ENCODE results near the gene RLF.
A peak's percentile ranks its signal among the peaks of the same experiment; 100 is the strongest.
"Not testable (repeated sequence)": the region's sequence is repeated elsewhere in the genome, so short reads cannot be mapped to it uniquely, and the experiment has no call there.

The RLF gene

DNA sequence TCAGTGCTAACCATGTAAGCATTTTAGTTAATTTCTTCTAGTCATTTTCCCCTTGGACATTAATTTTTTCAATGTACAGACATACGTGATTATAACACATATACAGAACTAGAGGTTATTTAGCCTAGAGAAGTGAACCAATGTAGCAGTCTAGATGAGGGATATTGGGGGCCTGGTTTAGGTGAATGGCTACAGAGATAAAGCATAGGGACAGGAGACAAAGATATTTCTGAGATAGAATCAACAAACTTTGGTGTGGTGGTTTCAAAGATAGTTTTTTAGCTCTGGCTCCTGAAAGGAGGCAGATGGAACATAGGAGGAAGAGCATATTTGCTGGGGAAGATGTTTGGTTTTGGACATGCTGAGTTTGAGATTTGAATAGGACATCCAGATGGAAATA is 23.0 kb downstream of the RLF start:
- peaks cover 18% of the 10 kb centered on the region for H3K36me3 Mint-ChIP-seq (ENCODE audit: low read depth)
- no peaks in the 10 kb centered on the region for H3K27me3 Mint-ChIP-seq (ENCODE audit: low read depth)
- H3K4me3 Mint-ChIP-seq: no peak overlapping the region
- H3K4me1 Mint-ChIP-seq (ENCODE audit: low read depth): peaks cover 44% of the 10 kb centered on the region
- no peaks in the 10 kb centered on the region for H3K9me3 Mint-ChIP-seq
- no peak overlapping the region for H3K27ac Mint-ChIP-seq

GRCh38 chr1:40185951-40186864 is 25.0 kb downstream of the RLF start:
- H3K4me1 Mint-ChIP-seq (ENCODE audit: low read depth): peaks cover 47% of the 10 kb centered on the region
- H3K4me3 Mint-ChIP-seq: peak overlapping the region; percentile 32
- H3K36me3 Mint-ChIP-seq (ENCODE audit: low read depth): peaks cover 23% of the 10 kb centered on the region
- no peaks in the 10 kb centered on the region for H3K9me3 Mint-ChIP-seq
- no peaks in the 10 kb centered on the region for H3K27me3 Mint-ChIP-seq (ENCODE audit: low read depth)
- peak overlapping the region; percentile 75 for H3K27ac Mint-ChIP-seq

GRCh38 chr1:40187399-40187798 is 26.2 kb downstream of the RLF start:
- Mint-ChIP-seq H3K9me3 (no peaks in the 10 kb centered on the region), H3K27ac (no peak overlapping the region), H3K4me1 (ENCODE audit: low read depth) (peaks cover 46% of the 10 kb centered on the region), H3K36me3 (ENCODE audit: low read depth) (peaks cover 24% of the 10 kb centered on the region), H3K27me3 (ENCODE audit: low read depth) (no peaks in the 10 kb centered on the region), H3K4me3 (no peak overlapping the region)

- H3K9me3 Mint-ChIP-seq; H3K4me3 Mint-ChIP-seq; H3K4me1 Mint-ChIP-seq (ENCODE audit: low read depth); H3K27ac Mint-ChIP-seq; H3K27me3 Mint-ChIP-seq (ENCODE audit: low read depth): not testable (repeated sequence)
- peaks cover 30% of the 10 kb centered on the region for H3K36me3 Mint-ChIP-seq (ENCODE audit: low read depth)
Observed at GRCh38 chr1:40194639-40195038, 33.5 kb downstream of the RLF start.

DNA sequence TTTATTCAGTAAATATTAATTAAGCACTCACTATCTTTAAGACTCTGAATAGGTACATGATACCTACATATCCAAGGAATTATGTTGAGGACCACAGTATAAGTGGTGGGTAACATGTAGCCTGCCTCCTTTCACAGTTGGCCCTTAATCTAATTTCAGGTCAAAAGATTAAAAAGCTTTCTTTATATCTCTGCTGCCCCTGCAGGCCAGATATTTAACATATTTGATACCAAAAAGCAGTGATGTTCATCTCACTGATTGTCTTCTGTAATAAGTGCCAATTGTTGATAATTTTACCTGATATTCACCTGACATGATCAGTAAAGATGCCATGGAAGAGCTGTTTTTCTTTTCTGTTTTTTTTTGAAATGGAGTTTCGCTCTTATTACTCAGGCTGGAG is 36.5 kb downstream of the RLF start:
- no peaks in the 10 kb centered on the region for H3K27me3 Mint-ChIP-seq (ENCODE audit: low read depth)
- no peak overlapping the region for H3K4me3 Mint-ChIP-seq
- H3K36me3 Mint-ChIP-seq (ENCODE audit: low read depth): peaks cover 26% of the 10 kb centered on the region
- no peaks in the 10 kb centered on the region for H3K9me3 Mint-ChIP-seq
- peaks cover 4% of the 10 kb centered on the region for H3K4me1 Mint-ChIP-seq (ENCODE audit: low read depth)
- H3K27ac Mint-ChIP-seq: no peak overlapping the region

DNA sequence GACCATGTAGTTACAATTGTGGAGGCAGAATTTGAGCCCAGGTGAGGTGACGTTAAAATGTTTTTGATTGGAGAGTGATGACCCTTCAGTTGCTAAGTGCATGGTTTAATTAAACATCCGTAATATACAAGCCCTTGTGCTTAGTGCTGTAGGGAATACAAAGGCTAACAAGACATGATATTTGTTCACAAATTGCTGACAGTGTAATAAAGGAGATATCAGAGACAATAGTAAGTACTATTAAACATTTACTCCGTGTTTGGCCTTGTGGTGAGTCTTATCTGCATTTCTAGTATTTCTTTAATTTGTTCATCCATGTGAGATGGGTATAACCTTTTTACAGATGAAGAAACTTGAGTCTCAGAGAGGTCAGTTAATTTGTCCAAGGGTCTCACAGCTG is 37.9 kb downstream of the RLF start:
- Mint-ChIP-seq H3K9me3 (no peaks in the 10 kb centered on the region), H3K4me1 (ENCODE audit: low read depth) (peaks cover 4% of the 10 kb centered on the region), H3K27ac (no peak overlapping the region), H3K36me3 (ENCODE audit: low read depth) (peaks cover 29% of the 10 kb centered on the region), H3K27me3 (ENCODE audit: low read depth) (no peaks in the 10 kb centered on the region), H3K4me3 (no peak overlapping the region)

- no peaks in the 10 kb centered on the region for H3K9me3 Mint-ChIP-seq
- H3K27ac Mint-ChIP-seq: no peak overlapping the region
- peaks cover 16% of the 10 kb centered on the region for H3K4me1 Mint-ChIP-seq (ENCODE audit: low read depth)
- H3K36me3 Mint-ChIP-seq (ENCODE audit: low read depth): peaks cover 23% of the 10 kb centered on the region
- H3K4me3 Mint-ChIP-seq: no peak overlapping the region
- no peaks in the 10 kb centered on the region for H3K27me3 Mint-ChIP-seq (ENCODE audit: low read depth)
Observed at GRCh38 chr1:40204856-40205255, 43.7 kb downstream of the RLF start.

DNA sequence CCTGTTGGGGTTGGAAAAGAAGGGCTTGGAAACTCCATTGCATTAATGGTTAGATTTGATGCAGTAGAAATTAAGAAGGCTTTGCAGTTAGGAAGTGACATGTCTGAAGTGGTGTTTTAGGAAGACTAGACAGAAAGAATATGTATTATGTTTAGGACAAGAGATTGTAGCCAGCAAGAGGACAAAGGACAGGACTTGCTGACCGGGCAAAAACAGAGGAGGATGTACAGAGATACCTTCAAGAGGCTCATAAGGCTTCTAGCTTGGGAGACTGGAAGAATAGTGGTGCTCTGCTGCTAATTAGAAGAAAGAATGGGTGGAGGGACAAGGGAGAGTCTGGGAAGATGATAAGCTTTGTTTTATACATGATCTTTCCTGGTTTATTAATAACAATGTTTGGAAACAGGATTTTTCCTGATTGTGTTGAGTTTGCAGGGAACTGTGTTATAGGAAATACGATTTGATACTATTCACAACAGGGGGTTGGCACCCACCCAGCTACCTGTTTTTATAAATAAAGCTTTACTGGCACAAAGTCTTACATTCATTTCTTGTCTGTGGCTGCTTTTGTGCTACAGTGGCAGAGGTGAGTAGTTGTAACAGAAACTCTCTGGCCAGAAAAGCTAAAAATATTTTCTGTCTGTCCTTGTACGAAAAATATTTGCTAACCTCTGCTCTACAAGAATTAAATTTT is 49.5 kb downstream of the RLF start:
- H3K27ac Mint-ChIP-seq: no peak overlapping the region

GRCh38 chr1:40218333-40218732 is 57.1 kb downstream of the RLF start:
- H3K4me3 Mint-ChIP-seq: no peak overlapping the region
- H3K9me3 Mint-ChIP-seq: no peaks in the 10 kb centered on the region
- no peaks in the 10 kb centered on the region for H3K27me3 Mint-ChIP-seq (ENCODE audit: low read depth)
- H3K4me1 Mint-ChIP-seq (ENCODE audit: low read depth): peaks cover 10% of the 10 kb centered on the region
- peaks cover 31% of the 10 kb centered on the region for H3K36me3 Mint-ChIP-seq (ENCODE audit: low read depth)
- H3K27ac Mint-ChIP-seq: no peak overlapping the region

More for the DNA sequence above, 49.5 kb downstream of the RLF start:
- H3K4me1 Mint-ChIP-seq (ENCODE audit: low read depth): peaks cover 17% of the 10 kb centered on the region
- no peak overlapping the region for H3K4me3 Mint-ChIP-seq
- peaks cover 32% of the 10 kb centered on the region for H3K36me3 Mint-ChIP-seq (ENCODE audit: low read depth)
- H3K9me3 Mint-ChIP-seq: no peaks in the 10 kb centered on the region
- H3K27me3 Mint-ChIP-seq (ENCODE audit: low read depth): no peaks in the 10 kb centered on the region

GRCh38 chr1:40221471-40221905 is 60.3 kb downstream of the RLF start:
- peaks cover 26% of the 10 kb centered on the region for H3K36me3 Mint-ChIP-seq (ENCODE audit: low read depth)
- not testable (repeated sequence) for H3K4me3 Mint-ChIP-seq
- peaks cover 17% of the 10 kb centered on the region for H3K4me1 Mint-ChIP-seq (ENCODE audit: low read depth)

DNA sequence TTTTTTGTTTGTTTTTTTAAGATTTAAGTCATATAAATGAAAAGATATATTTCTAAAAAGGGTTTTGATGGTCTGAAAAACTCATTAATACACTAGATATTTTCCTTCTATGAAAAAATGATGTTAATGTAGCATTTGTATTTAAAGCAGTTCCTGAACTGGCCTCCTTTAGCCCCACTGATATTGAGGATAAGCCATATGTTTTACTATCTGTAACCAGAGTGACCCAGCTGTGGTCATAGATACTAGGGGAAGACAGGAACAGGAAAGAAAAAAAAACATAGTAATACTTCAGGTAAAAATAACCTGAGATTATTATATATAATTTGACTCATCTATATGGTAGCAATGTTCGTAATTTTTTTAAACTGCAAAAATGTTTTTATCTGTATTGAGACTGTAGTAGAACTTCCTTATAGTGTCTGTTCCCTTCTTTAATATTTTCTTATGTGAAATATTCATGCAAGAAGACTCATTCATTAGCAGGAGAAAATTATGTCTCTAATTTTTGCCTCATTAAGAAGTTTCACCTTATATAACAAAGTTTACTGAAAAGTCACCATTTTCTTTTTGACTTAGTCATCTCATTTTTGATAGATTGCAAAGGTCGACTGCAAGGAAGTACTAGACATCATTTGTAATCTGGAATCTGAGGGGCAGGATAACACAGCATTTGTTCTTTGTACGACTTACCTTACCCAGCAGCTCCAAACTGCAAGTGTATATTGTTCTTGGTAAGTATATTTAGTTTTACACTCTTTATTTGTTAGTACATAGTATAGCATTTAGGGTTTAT is 61.0 kb downstream of the RLF start:
- Mint-ChIP-seq H3K4me3 (no peak overlapping the region), H3K4me1 (ENCODE audit: low read depth) (peaks cover 17% of the 10 kb centered on the region), H3K36me3 (ENCODE audit: low read depth) (peaks cover 23% of the 10 kb centered on the region), H3K27me3 (ENCODE audit: low read depth) (no peaks in the 10 kb centered on the region), H3K9me3 (no peaks in the 10 kb centered on the region), H3K27ac (no peak overlapping the region)

More at GRCh38 chr1:40221471-40221905, 60.3 kb downstream of the RLF start:
- not testable (repeated sequence) for H3K9me3 Mint-ChIP-seq; H3K27me3 Mint-ChIP-seq (ENCODE audit: low read depth); H3K27ac Mint-ChIP-seq

DNA sequence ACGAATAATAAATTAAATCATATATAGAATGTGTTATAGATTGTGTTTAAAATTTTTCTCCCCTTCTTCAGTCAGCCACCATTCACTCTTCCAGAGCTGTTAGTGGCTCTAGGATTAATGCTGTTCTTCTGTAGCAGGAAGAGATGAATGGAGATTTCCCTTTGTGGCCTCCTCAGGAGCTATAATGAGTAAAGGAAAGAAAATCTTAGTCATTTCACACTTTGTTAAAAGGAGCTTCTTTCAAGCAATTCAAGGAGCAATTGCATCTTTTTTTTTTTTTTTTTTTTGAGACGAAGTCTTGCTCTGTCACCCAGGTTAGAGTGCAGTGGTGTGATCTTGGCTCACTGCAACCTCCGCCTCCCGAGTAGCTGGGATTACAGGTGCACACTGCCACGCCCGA is 62.9 kb downstream of the RLF start:
- no peaks in the 10 kb centered on the region for H3K27me3 Mint-ChIP-seq (ENCODE audit: low read depth)
- peaks cover 17% of the 10 kb centered on the region for H3K4me1 Mint-ChIP-seq (ENCODE audit: low read depth)
- H3K9me3 Mint-ChIP-seq: no peaks in the 10 kb centered on the region
- peaks cover 21% of the 10 kb centered on the region for H3K36me3 Mint-ChIP-seq (ENCODE audit: low read depth)
- H3K27ac Mint-ChIP-seq: no peak overlapping the region
- no peak overlapping the region for H3K4me3 Mint-ChIP-seq

DNA sequence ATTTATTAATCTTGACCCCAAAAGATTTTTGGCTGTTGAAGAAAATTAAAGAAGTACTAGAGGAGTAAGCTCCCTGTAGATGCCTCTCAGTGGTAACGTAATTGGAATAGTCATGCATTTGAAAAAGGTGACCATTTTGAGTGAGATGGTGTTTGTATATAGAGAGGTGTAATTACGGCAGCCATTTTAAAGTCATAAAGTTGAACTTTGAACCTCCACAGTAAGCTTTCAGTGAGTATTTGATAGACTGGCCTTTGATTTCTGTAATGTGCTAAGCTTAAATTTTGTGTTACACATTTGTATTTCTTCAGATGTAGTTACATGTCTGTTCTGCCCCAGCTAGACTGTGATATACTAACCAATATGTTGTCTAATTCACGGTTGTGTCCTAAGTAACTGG is 65.0 kb downstream of the RLF start:
- Mint-ChIP-seq H3K27ac (no peak overlapping the region), H3K9me3 (no peaks in the 10 kb centered on the region), H3K27me3 (ENCODE audit: low read depth) (no peaks in the 10 kb centered on the region), H3K36me3 (ENCODE audit: low read depth) (peaks cover 25% of the 10 kb centered on the region), H3K4me3 (no peak overlapping the region), H3K4me1 (ENCODE audit: low read depth) (peaks cover 20% of the 10 kb centered on the region)

GRCh38 chr1:40232444-40232843 is 71.3 kb downstream of the RLF start:
- H3K27me3 Mint-ChIP-seq (ENCODE audit: low read depth): no peaks in the 10 kb centered on the region
- H3K36me3 Mint-ChIP-seq (ENCODE audit: low read depth): peaks cover 47% of the 10 kb centered on the region
- peaks cover 31% of the 10 kb centered on the region for H3K4me1 Mint-ChIP-seq (ENCODE audit: low read depth)
- peak overlapping the region; percentile 72 for H3K27ac Mint-ChIP-seq
- no peaks in the 10 kb centered on the region for H3K9me3 Mint-ChIP-seq
- H3K4me3 Mint-ChIP-seq: peak overlapping the region; percentile 21
